OCI-LY3 (cell line): Measurements from ENCODE around the gene ATP6V0A1.

Source experiments
- CTCF ChIP-seq: fragments of 200-600, 300-600 bp; sonication (generic); IDR thresholded peaks from 2 replicates; pipeline ENCODE4 v1.5.1; 2014; ENCODE audit warnings: antibody characterized with exemption, low read length, low read depth
- EZH2phosphoT487 ChIP-seq: fragments of 200-600 bp; shearing (Covaris generic); IDR thresholded peaks from 2 replicates; pipeline ENCODE4 v1.6.1; 2018; ENCODE audit warnings: antibody characterized with exemption, mixed run types, low read depth

- TF ChIP-seq CTCF (no peak), EZH2phosphoT487 (no peak)
Observed at GRCh38 chr17:42507671-42508070, 49.0 kb downstream of the ATP6V0A1 start.
